ENCODE data around the gene UROC1. TPM values are rescaled to one million over a fixed set of nuclear protein-coding genes. Genes with fewer than 3 reads are reported as not detected.

The UROC1 gene
- total RNA-seq, 4 donors from 2014 or later: not detected

DNA sequence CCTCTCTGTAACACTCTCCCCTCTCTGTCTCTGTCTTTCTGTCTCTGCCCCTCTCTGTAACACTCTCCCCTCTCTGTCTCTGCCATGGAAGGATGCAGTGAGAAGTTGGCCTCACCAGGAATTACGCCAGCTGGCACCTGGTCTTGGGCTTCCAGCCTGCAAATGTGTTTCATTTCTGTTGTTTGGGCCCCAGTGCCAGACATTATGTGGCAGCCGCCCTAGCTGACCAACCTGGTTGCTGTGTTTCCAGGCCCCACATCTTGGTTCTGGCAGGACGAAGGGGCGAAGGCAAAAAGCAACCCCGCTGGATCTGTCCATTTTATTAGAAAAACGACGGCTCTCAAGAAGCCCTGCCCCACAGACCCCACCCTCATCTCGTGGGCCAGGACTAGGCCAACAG lies 36.7 kb downstream of the UROC1 start:
- Histone ChIP-seq H3K36me3 (no peaks in the 10 kb centered on the region), H3K4me3 (no peak overlapping the region), H3K4me1 (peaks cover 5 to 10% (median 7%) of the 10 kb centered on the region in 3 donors), H3K9me3 (no peaks in the 10 kb centered on the region), H3K27me3 (no peaks in the 10 kb centered on the region), H3K27ac (no peak overlapping the region)
- intact Hi-C loops (cut with DNase I): no loop called here
- TF ChIP-seq POLR2A (IDR thresholded peaks at IDR 0.05): no peak
- TF ChIP-seq, protein P1, sequence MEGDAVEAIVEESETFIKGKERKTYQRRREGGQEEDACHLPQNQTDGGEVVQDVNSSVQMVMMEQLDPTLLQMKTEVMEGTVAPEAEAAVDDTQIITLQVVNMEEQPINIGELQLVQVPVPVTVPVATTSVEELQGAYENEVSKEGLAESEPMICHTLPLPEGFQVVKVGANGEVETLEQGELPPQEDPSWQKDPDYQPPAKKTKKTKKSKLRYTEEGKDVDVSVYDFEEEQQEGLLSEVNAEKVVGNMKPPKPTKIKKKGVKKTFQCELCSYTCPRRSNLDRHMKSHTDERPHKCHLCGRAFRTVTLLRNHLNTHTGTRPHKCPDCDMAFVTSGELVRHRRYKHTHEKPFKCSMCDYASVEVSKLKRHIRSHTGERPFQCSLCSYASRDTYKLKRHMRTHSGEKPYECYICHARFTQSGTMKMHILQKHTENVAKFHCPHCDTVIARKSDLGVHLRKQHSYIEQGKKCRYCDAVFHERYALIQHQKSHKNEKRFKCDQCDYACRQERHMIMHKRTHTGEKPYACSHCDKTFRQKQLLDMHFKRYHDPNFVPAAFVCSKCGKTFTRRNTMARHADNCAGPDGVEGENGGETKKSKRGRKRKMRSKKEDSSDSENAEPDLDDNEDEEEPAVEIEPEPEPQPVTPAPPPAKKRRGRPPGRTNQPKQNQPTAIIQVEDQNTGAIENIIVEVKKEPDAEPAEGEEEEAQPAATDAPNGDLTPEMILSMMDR (IDR thresholded peaks at IDR 0.05): no peak
- no peak for DNase-seq
- WGBS, 2 donors: 73 to 81% methylated on average over 4 of the region's 8 CpGs

DNA sequence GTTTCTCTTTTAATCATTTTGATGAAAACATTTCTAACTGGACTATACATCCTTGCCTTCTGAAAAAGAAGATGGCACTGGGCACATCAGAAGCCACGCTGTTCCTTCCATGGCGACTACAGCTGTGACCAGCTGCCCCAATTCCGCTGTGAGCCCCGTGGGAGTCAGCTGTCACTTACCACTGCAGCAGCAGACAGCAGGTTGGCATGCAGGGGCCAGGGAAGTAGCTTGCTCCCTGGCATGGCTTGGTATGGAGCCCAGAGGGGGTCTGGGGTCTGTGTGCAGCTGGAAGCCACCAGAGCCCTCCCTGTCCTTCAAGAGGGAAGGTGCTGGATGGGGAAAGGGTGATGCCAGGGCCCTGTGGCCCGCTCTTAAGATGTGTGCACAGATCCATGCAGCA lies 37.4 kb downstream of the UROC1 start:
- Histone ChIP-seq H3K27me3 (no peaks in the 10 kb centered on the region), H3K27ac (no peak overlapping the region), H3K9me3 (no peaks in the 10 kb centered on the region), H3K4me3 (no peak overlapping the region), H3K4me1 (peaks cover 5 to 10% (median 7%) of the 10 kb centered on the region in 3 donors), H3K36me3 (no peaks in the 10 kb centered on the region)
- intact Hi-C loops (cut with DNase I): no loop called here
- no peak for TF ChIP-seq POLR2A (IDR thresholded peaks at IDR 0.05)
- TF ChIP-seq, protein P1 (IDR thresholded peaks at IDR 0.05): no peak
- WGBS, 2 donors: 92 to 93% methylated on average over 3 to 4 of the region's 5 CpGs
- DNase-seq: no peak

DNA sequence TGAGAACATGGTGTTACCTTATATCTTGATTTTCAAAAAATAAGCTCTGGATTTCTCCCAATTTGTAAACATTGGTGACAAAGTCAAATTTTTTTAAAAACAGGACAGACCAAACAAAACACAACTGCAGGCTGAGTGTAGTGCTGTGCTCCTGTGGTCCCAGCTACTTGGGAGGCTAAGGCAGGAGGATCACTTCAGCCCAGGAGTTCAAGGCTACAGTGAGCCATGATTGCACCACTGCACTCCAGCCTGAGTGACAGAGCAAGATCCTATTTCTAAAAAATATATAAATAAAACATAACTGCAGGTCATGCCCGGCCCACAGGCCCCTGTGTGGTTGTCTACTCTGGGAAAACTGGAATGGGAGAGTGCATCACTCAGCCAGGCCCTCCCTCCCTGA lies 37.9 kb downstream of the UROC1 start:
- H3K4me3 ChIP-seq: no peak overlapping the region
- no peaks in the 10 kb centered on the region for H3K27me3 ChIP-seq
- H3K36me3 ChIP-seq: no peaks in the 10 kb centered on the region
- 60% methylated on average over 1 of the region's 1 CpG; no CpG with 5 or more reads in 1 of the 2 donors for WGBS, 2 donors
- H3K4me1 ChIP-seq: peaks cover 9 to 15% (median 9%) of the 10 kb centered on the region in 3 donors
- H3K9me3 ChIP-seq: no peaks in the 10 kb centered on the region
- TF ChIP-seq, protein P1 (IDR thresholded peaks at IDR 0.05): no peak
- TF ChIP-seq POLR2A (IDR thresholded peaks at IDR 0.05): no peak
- no peak for DNase-seq
- no peak overlapping the region for H3K27ac ChIP-seq
- intact Hi-C loops (cut with DNase I): no loop called here

DNA sequence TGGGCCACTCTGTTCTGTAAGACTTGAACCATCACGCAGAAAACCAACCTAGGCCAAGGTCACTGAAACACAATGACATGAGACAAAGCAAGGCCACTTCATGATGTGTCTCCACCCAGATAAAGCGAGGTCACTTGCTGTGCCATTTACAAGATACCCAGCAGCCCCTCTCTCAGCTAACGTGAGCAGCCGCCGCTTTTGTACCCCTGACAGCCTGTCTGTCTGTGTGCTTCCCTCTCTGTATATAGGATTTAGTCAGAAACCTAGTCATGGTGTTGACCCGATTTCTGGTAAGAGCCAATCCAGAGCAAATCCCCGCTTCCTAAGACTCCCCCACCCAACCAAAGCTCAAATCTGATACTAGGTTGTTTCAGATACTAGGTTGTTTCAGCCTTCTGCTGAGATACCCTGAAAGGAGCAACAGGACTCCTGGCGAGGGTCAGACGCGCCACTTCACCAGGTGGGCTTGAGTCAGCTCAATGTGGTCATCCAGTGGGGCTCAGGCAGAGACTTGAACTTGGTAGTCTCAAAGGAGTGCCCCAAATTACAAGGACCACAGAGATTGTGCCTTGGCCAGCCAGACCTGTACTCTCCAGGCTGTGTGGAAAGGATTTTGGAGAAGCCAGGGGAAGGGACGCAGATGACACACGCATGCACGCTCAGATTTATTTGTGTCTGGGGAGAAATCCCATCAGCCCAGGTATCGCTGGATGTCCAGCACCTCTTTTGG lies 38.8 kb downstream of the UROC1 start:
- 89 to 95% methylated on average over 7 to 9 of the region's 14 CpGs for WGBS, 2 donors
- Histone ChIP-seq H3K27ac (no peak overlapping the region), H3K9me3 (no peaks in the 10 kb centered on the region), H3K4me1 (peaks cover 18 to 24% (median 18%) of the 10 kb centered on the region in 3 donors), H3K4me3 (no peak overlapping the region), H3K27me3 (no peaks in the 10 kb centered on the region), H3K36me3 (no peaks in the 10 kb centered on the region)
- no peak for TF ChIP-seq POLR2A (IDR thresholded peaks at IDR 0.05)
- TF ChIP-seq, protein P1 (IDR thresholded peaks at IDR 0.05): no peak
- no peak for DNase-seq
- intact Hi-C loops (cut with DNase I): no loop called here

DNA sequence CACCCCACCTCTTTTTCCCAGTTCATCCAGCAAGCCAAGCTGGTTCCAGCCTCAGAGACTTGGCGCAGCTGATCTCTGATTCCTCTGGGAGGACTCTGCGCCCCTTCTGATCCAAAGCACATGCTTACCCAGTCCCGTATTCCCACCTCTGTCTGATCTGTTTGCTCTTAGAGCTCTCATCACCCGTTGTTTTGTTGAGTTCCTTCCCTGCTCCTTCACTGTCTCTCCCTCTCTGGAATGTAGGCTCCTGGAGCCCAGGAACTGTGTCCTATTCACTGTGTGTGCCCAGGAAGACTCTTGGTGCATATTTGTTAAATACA lies 40.6 kb downstream of the UROC1 start:
- peak overlapping the region in 1 of 4 donors; percentile 99 for H3K27ac ChIP-seq
- 54 to 64% methylated on average over 4 of the region's 4 CpGs for WGBS, 2 donors
- no peak for DNase-seq
- TF ChIP-seq, protein P1 (IDR thresholded peaks at IDR 0.05): no peak
- no peak for TF ChIP-seq POLR2A (IDR thresholded peaks at IDR 0.05)
- H3K27me3 ChIP-seq: no peaks in the 10 kb centered on the region
- H3K9me3 ChIP-seq: no peaks in the 10 kb centered on the region
- intact Hi-C loops (cut with DNase I): no loop called here
- H3K4me3 ChIP-seq: no peak overlapping the region
- H3K36me3 ChIP-seq: no peaks in the 10 kb centered on the region
- peaks cover 33 to 41% (median 34%) of the 10 kb centered on the region in 3 donors for H3K4me1 ChIP-seq
